ENCODE measurements around the gene C16orf86.

Gene C16orf86

DNA sequence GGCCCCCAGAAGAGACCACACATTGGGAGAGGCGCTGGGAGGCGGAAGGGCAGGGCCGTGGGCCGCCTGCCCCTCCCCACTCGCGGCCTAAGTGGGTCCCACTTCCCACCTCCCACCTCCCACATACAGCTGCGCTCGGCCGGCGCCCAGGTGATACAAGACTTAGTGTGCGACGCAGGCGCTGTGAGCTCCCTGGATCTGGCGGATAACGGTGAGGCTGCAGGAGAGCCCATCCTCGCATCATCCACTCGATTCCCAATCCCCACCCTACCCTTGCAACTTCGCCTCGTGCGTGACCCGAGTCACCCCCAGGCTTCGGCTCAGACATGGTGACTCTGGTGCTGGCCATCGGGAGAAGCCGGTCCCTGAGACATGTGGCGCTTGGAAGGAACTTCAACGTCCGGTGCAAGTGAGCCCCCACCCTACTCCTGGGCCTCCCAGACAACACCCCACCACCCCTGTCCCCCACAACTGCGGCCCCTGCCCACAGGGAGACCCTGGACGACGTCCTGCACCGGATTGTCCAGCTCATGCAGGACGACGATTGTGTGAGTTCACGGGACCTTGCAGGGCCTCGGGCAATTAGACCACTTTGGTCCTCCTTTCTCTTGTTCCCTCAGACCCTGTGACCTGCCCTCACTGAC is 17.7 kb upstream of the C16orf86 start:
- no peak overlapping the region for H3K4me3 ChIP-seq (ENCODE audit: low read length)

DNA sequence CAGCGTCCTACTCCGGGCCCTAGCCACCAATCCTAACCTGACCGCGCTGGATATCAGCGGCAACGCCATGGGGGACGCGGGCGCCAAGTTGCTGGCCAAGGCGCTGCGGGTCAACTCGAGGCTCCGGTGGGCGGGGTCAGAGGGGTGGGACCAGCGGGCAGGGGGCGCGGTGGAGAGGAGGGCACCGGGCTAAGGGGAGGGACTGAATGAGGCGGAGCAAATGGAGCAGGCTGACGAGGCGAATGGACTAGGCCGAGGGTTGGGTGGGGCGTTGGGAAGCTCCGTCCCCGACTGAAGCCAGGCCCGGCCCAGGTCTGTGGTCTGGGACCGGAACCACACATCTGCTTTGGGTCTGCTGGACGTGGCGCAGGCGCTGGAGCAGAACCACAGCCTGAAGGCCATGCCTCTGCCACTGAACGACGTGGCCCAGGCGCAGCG is 17.1 kb upstream of the C16orf86 start:
- no peak for TF ChIP-seq ZNF274 (IDR thresholded peaks at IDR 0.05; ENCODE audit: low read depth, low read length)
- H3K4me3 ChIP-seq (ENCODE audit: low read length), result no peak overlapping the region

More for the DNA sequence above, 17.7 kb upstream of the C16orf86 start:
- TF ChIP-seq ZNF274 (IDR thresholded peaks at IDR 0.05; ENCODE audit: low read depth, low read length), result no peak

DNA sequence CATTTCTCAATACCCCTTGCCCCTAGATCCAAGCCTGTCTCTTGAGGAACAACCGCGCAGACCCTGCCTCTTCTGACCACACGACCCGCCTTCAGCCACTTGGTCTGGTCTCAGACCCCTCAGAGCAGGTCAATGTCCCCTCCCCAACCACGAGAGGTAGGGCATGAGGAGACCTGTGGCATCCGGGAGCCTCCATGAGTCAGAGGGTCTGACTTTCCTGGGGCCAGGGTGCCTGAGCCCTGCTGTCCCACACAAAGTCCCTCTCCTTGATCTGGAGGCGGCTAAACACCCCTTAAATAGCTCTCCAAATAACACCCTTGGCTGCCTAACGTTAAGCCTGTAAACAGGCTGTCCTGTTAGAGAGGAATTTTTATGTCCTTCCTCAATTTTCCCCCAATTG is 16.6 kb upstream of the C16orf86 start:
- H3K4me3 ChIP-seq (ENCODE audit: low read length), result no peak overlapping the region
- no peak for TF ChIP-seq ZNF274 (IDR thresholded peaks at IDR 0.05; ENCODE audit: low read depth, low read length)

DNA sequence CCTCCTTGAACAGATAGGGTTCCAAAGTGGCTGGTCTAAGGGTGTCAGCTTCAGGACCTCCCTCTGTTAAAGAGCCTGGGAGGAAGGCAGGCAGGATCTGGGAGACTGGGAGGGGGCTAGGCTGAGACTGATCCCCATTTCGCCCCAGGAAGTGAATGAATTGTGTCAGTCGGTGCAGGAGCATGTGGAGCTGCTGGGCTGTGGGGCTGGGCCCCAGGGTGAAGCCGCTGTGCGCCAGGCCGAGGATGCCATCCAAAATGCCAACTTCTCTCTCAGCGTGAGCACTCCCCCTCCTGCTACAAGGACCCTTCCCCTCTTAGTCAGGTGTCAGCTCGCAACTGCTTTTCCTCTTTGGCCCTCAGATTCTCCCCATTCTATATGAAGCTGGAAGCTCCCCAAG is 15.6 kb upstream of the C16orf86 start:
- TF ChIP-seq ZNF274 (IDR thresholded peaks at IDR 0.05; ENCODE audit: low read depth, low read length), result no peak
- no peak overlapping the region for H3K4me3 ChIP-seq (ENCODE audit: low read length)

DNA sequence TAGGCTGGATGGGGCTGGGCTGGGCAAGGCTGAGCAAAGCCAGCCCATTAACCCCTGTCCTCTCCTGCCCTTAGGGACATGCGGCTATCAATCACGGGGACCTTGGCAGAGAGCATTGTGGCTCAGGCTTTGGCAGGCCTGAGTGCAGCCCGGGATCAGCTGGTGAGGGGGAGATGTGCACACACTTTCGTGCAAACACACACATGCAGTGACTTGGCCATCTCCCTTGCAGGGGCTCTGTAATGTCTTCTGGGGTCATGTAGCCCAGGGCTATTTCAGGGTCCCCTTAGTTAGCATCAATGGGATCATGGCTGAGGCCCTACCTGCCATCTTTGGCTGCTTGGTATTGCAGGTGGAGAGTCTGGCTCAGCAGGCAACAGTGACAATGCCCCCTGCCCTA is 14.8 kb upstream of the C16orf86 start:
- no peak overlapping the region for H3K4me3 ChIP-seq (ENCODE audit: low read length)
- TF ChIP-seq ZNF274 (IDR thresholded peaks at IDR 0.05; ENCODE audit: low read depth, low read length), result no peak

DNA sequence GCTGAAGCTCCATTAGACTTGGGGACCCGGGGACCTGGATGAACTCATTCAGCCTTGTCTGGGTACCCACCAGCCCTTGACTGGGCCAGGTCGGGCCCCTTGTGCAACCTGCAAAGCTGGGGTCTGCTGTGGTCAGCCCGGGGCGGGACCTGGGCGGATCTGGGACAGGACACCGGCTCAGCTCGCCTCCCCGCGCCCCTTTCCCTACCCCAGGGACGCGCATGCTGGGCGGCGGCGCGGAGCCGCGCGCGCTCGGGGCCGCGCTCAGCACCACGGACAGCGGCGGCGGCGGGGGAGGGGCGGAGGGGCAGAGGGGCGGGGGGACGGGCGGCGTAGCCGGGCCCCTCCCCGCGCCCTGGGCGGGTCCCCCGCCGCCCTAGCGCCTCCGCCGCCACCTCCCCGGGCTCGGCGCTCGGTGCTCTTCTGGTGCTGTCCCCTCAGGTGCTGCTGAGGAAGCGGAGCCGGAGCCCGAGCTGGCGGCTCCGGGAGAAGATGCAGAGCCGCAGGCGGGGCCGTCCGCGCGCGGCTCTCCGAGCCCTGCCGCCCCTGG is 14.0 kb upstream of the C16orf86 start:
- no peak for TF ChIP-seq ZNF274 (IDR thresholded peaks at IDR 0.05; ENCODE audit: low read depth, low read length)
- no peak overlapping the region for H3K4me3 ChIP-seq (ENCODE audit: low read length)

DNA sequence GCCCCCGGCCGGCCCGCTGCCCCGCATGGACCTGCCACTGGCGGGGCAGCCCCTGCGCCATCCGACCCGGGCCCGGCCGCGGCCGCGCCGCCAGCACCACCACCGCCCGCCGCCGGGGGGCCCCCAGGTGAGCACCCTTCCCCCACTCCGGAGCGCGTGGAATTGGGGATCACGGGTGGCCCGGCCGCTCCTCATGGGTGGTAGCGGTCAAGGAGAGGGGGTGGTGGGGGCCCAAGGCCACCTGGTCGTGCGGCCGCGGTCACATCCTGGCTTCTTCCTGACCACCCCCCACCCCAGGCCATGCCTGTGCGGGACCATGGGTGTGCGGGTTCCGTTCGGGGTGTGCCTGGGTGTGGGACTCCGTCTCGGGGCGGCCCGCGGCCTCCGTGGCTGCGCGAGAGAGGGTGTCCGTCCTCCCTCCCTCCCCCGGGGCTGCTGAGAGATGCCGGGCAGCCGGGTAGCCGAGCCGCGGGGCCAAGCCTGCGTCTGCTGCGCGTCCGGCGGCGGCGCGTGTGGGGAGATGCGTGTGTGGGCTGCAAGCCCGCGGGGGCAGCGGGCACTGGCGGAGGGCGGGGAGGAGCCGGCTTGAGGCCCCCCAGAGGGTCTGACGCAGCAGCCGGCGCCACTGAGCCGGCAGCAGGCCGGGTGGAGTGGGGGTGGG is 13.4 kb upstream of the C16orf86 start:
- no peak overlapping the region for H3K4me3 ChIP-seq (ENCODE audit: low read length)
- no peak for TF ChIP-seq ZNF274 (IDR thresholded peaks at IDR 0.05; ENCODE audit: low read depth, low read length)

DNA sequence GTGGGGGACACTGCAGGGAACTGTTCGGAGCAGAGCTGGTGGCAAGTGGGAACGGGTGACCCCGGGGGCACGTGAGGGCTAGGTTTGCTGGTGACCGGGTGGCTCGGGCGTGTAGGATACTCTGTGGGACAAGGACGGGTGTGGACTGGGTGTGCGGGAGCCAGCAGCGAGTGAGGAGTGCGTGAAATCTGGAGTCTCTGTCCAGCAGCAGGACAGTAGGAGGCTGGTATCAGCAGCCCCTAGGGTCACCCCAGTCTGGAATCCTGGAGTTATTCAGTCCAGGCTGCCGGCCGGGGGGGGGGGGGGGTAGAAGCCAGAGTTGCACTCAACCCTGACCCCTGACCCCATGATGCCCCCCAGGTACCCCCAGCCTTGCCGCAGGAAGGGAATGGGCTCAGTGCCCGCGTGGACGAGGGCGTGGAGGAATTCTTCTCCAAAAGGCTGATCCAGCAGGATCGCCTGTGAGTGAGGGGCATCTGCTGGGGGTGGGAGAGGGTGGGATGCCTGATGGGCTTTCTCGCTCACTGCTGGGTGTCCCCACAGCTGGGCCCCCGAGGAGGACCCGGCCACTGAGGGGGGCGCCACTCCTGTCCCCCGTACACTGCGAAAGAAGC is 12.7 kb upstream of the C16orf86 start:
- TF ChIP-seq ZNF274 (IDR thresholded peaks at IDR 0.05; ENCODE audit: low read depth, low read length), result no peak
- H3K4me3 ChIP-seq (ENCODE audit: low read length), result no peak overlapping the region

DNA sequence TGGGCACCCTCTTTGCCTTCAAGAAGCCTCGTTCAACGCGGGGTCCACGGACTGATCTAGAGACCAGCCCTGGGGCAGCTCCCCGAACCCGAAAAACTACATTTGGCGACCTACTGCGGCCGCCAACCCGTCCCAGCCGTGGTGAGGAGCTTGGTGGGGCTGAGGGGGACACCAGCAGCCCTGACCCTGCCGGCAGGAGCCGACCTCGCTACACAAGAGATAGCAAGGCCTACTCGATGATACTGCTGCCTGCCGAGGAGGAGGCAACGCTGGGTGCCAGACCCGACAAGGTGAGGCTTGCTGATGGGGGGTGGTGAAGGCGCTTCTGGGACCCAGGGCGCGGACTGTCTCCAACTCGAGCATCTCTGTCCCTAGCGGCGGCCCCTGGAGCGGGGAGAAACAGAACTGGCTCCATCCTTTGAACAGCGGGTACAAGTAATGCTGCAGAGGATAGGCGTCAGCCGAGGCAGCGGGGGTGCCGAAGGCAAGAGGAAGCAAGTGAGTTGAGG is 12.2 kb upstream of the C16orf86 start:
- H3K4me3 ChIP-seq (ENCODE audit: low read length), result no peak overlapping the region
- TF ChIP-seq ZNF274 (IDR thresholded peaks at IDR 0.05; ENCODE audit: low read depth, low read length), result no peak

DNA sequence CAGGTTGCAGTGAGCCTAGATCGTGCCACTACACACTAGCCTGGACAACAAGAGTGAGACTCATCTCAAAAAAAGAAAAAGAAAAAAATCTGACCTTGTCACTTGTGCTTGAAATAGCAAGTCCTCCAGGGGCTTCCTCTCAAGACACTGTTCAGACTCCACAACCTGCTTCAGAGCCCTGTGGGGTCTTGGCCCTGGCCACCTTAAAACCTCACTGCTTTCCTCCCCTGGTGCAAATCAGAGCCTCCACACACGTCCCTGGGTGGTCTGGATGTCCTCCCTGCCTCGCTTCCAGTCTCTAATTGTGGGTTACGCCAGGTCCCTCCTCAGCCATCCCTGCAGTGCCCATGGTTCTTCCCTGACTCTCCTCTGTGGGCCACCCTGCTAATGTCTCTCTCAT is 11.3 kb upstream of the C16orf86 start:
- TF ChIP-seq ZNF274 (IDR thresholded peaks at IDR 0.05; ENCODE audit: low read depth, low read length), result no peak
- no peak overlapping the region for H3K4me3 ChIP-seq (ENCODE audit: low read length)

DNA sequence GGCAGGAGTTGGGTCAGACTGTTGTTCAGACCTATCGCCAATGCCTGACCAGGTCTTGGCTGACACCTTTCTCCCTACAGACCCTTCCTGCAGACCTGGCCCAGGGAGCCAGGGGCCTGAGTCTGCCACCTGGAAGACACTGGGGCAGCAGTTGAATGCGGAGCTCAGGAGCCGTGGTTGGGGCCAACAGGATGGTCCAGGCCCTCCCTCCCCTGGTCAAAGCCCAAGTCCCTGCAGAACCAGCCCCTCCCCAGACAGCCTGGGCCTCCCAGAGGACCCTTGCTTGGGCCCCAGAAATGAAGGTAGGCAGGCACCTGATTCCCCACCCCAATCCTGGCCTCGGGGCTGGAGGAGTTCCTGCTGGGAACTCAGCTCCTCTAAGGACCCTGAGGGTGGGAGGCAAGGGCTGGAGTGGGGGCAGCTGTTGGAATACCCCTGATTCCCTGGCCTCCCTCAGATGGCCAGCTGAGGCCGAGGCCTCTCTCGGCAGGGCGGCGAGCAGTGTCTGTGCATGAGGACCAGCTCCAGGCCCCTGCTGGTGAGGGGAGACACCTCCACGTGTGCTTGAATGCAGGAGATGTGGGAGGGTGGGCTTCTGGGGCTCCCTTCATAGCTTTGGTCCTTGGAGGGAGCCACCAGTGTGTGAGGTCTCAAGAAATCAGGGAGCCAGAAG is 10.1 kb upstream of the C16orf86 start:
- no peak for TF ChIP-seq ZNF274 (IDR thresholded peaks at IDR 0.05; ENCODE audit: low read depth, low read length)
- H3K4me3 ChIP-seq (ENCODE audit: low read length), result no peak overlapping the region

DNA sequence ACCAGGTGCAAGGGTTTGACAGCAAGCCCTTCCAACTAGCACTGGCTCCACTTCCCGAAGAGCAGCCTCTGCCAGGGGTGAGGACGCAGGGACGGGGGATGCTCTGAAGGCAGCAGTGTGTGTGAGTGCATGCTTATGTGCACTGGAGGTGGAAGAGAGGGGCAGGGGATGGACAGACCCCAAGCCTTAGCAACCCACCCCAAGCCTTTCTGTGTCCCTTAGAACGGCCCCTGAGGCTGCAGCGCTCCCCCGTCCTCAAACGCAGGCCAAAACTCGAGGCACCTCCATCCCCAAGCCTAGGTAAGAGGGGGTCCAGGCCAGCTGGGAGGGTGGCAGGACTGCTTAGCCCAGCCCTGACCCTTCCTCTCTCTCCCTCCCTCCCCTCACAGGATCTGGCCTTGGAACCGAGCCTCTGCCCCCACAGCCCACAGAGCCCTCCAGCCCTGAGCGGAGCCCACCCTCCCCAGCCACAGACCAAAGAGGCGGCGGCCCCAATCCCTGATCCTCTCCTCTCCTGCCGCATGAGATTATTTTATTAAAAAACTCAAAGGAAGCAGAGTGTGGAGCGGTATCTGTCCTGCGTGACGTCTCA is 9.5 kb upstream of the C16orf86 start:
- no peak for TF ChIP-seq ZNF274 (IDR thresholded peaks at IDR 0.05; ENCODE audit: low read depth, low read length)
- no peak overlapping the region for H3K4me3 ChIP-seq (ENCODE audit: low read length)

DNA sequence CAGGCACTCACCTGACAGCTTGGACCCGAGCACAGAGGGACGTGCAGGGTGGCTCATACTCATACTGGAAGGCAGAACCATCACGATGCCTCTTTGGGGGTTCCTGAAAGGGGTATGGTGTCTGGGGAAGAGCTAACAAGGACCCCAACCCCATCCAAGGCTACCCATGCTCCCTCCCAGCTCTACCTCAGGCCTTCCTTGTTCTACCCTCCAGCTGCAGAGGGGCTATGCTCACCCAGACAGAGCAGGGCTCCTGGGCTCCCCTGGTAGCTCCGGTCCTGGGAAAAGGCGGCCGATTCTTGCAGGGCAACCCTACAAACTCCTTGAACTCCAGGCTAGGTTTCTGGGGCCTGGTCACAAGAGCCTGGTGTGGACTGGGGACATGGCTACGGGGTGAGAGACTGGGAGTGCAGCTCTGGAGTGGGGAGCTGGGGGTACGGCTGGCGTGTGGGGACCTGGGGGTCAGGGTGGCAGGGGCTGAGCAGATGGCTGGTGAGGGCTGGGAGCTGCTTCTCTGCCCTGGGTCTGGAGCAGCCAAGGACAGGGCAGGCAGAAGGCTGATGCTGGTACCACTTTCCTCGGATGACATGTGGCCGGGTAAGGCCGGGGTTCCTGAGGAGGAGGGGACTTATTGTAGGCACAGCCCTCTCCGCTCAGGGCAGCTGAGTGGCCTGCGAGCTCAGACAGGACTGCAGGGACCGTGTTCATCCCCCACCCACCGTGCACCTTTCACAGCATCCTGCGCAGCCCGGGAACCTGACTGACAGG is 8.7 kb upstream of the C16orf86 start:
- H3K4me3 ChIP-seq (ENCODE audit: low read length), result no peak overlapping the region
- TF ChIP-seq ZNF274 (IDR thresholded peaks at IDR 0.05; ENCODE audit: low read depth, low read length), result no peak

Measured in GM08714 (cell line).